Measurements from ENCODE around the gene SEMA3F. TPM values are rescaled to one million over a fixed set of nuclear protein-coding genes. Genes with fewer than 3 reads are reported as not detected.

The SEMA3F gene
- total and polyA plus RNA-seq, 2 of the 4 experiments (the other 2 are of a cell fraction) = 7.3 to 23.3 TPM

DNA sequence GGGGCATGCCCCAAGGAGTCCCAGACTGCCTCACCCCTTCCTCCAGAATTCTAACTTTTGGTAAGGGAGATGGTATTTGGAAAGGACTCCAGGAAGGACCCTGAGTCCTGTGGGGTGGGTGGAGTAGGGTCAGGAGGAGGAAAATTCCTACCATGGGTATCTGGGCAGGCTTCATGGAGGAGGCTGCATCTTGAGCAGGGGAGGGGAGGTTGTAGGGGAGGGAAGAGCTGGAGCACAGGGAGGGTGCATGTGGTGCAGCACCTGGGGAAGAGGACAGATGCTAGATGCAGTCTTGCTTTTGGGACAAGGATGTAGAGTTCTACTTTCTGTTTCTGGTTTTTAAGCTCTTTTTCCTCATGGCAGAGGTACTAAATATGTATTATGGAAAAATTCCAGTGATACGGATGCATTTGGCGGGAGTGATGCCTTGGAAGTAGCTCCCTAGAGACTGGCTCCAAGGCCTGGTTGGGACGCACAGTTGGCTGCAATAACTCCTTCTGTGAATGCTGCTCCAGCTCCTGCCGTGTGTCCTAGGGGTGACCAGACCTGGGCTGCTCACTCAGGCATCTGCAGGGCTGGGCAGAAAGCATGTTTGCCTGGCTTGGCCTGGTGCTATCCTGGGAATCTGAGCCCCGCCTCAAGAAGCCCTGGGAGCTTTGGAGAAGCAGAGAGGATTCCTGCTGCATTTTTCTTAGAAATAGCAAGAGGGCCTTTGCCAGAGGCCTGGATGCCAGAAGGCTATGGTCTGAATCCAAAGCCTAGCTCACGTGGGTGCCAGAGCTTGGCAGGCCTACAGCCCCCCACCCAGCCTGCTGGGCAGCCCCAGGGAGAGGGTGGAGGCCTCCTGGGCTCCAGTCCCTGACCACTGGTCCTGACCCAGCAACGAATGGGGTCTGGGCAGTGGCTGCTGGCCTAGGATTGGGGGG lies 10.1 kb downstream of the SEMA3F start:
- dilution Hi-C loops (cut with HindIII; ENCODE audit: low sequenced_read_pairs, unreplicated experiment) (no loop called here), in situ Hi-C loops (cut with MboI; ENCODE audit: low sequenced_read_pairs) (no loop called here), intact Hi-C loops (cut with micrococcal nuclease) (loop anchor here (2.0 kb wide), 1 partner anchor 62 kb away; no protein-coding TSS in a partner anchor)
- Histone ChIP-seq H3K27me3 (ENCODE audit: control insufficient read depth, insufficient read depth, low read length) (no peaks in the 10 kb centered on the region), H4K5ac (ENCODE audit: low read depth, low read length) (peak overlapping the region; percentile 14), H3K9me1 (ENCODE audit: insufficient read depth, low read length) (peaks cover 36% of the 10 kb centered on the region), H3K4me1 (ENCODE audit: control insufficient read depth, insufficient read depth, low read length) (peaks cover 58% of the 10 kb centered on the region), H3K27ac (ENCODE audit: insufficient read depth, low read length) (peak overlapping the region; percentile 59), H3K4me2 (ENCODE audit: low read depth, low read length) (no peak overlapping the region; the same call in 1 of the 2 replicates), H3K23ac (ENCODE audit: low read depth, low read length) (peak overlapping the region; percentile 81), H3K36me3 (ENCODE audit: control insufficient read depth, insufficient read depth, low read length) (peaks cover 10% of the 10 kb centered on the region; the same call in 1 of the 2 replicates), H2AK5ac (ENCODE audit: low read depth, low read length) (peak overlapping the region; percentile 95), H2BK120ac (ENCODE audit: low read depth, low read length) (peak overlapping the region; percentile 83), H3K9ac (ENCODE audit: low read depth, low read length) (peak overlapping the region; percentile 9; the same call in 1 of the 2 replicates), H4K20me1 (ENCODE audit: insufficient read depth, low read length) (0 out of 2 replicates have a peak, but pooled peaks cover 4% of the 10 kb centered on the region), H3K79me1 (ENCODE audit: low read depth in 1 of 2, low read length in 2 of 2) (peaks cover 10 to 80% of the 10 kb centered on the region in 2 experiments; a peak in 2 of 4 replicates), H3K4me3 (ENCODE audit: insufficient read depth, low read depth, low read length) (no peak overlapping the region), H3K56ac (ENCODE audit: extremely low read depth, insufficient read depth, low read length) (no peak overlapping the region), H3K9me3 (ENCODE audit: control insufficient read depth, insufficient read depth, low read length) (no peaks in the 10 kb centered on the region), H3K18ac (ENCODE audit: low read depth, low read length) (peak overlapping the region; percentile 54), H4K91ac (ENCODE audit: insufficient read depth, low read depth, low read length) (peak overlapping the region; percentile 76), H2BK20ac (ENCODE audit: low read depth, low read length) (peak overlapping the region; percentile 79), H2AFZ (replicated peaks; ENCODE audit: low read length, poor library complexity) (peak overlapping the region; percentile 66), H4K8ac (ENCODE audit: low read depth in 2 of 2, low read length in 2 of 2) (peak overlapping the region; percentile 20 to 83; a peak in 3 of 4 replicates), H2AK9ac (replicated peaks; ENCODE audit: low read depth, low read length, poor library complexity) (peak overlapping the region; percentile 80), H3K14ac (replicated peaks; ENCODE audit: low read depth, low read length) (peak overlapping the region; percentile 79), H2BK15ac (ENCODE audit: low read depth, low read length) (peak overlapping the region; percentile 89; the same call in 1 of the 3 replicates), H2BK5ac (ENCODE audit: low read depth, low read length, poor library complexity, severe bottlenecking) (peak overlapping the region; percentile 74), H3K4ac (ENCODE audit: low read depth, low read length) (peak overlapping the region; percentile 94)
- BruUV-seq (replicated peaks) = no TSS peak
- 36% methylated on average over 5 of the region's 7 CpGs; no CpG with 5 or more reads in 1 of the 2 experiments for WGBS, 2 experiments (ENCODE audit: extremely low coverage in 2 of 2, insufficient read length in 1 of 2)
- peak; percentile 50 for ATAC-seq (ENCODE audit: low read depth)
- ChIA-PET CTCF (no interaction called here), POLR2A (ENCODE audit: unreplicated experiment) (interaction anchor here (0.6 kb wide), 1 partner anchor 1376 kb away, joined by 3 read pairs; no protein-coding TSS in a partner anchor)
- peak; percentile 47 for DNase-seq
- TF ChIP-seq ELK1 (IDR thresholded peaks at IDR 0.05; ENCODE audit: borderline replicate concordance, low read depth, low read length) = no peak
- TF ChIP-seq MXI1 (IDR thresholded peaks at IDR 0.05; ENCODE audit: borderline replicate concordance, low read depth, low read length) = no peak
- TF ChIP-seq FOS (IDR thresholded peaks at IDR 0.05; ENCODE audit: low read depth, low read length) = no peak
- no peak for TF ChIP-seq BHLHE40 (IDR thresholded peaks at IDR 0.05; ENCODE audit: low read depth, low read length)
- TF ChIP-seq RCOR1 (IDR thresholded peaks at IDR 0.05; ENCODE audit: insufficient replicate concordance, low read length) = no peak
- no peak for TF ChIP-seq CTCF (conservative IDR thresholded peaks at IDR 0.05; ENCODE audit: low read depth, low read length)
- TF ChIP-seq POLR2A (IDR thresholded peaks at IDR 0.05; ENCODE audit: low read depth, low read length) = no peak
- no peak for TF ChIP-seq MAZ (IDR thresholded peaks at IDR 0.05; ENCODE audit: borderline replicate concordance, low read depth, low read length)
- TF ChIP-seq CEBPB (IDR thresholded peaks at IDR 0.05; ENCODE audit: low read depth, low read length) = no peak
- TF ChIP-seq MAFK (IDR thresholded peaks at IDR 0.05; ENCODE audit: low read depth, low read length) = no peak
- no peak for TF ChIP-seq RFX5 (IDR thresholded peaks at IDR 0.05; ENCODE audit: low read depth, low read length)
- TF ChIP-seq CHD1 (IDR thresholded peaks at IDR 0.05; ENCODE audit: low read depth, low read length) = no peak
- TF ChIP-seq USF2 (IDR thresholded peaks at IDR 0.05; ENCODE audit: low read depth, low read length) = no peak; the same call in 1 of the 2 replicates
